Activated CD4-positive, alpha-beta memory T cell treated with anti-CD3 and anti-CD28 coated beads, Interleukin-2, amount 10 ng/mL, durations not matched to agents 7 days and 5 days (primary cell): ENCODE measurements around the gene CAMK2D. TPM values are rescaled to one million over a fixed set of nuclear protein-coding genes. Genes with fewer than 3 reads are reported as not detected.

ENCODE experiments used
- CTCF ChIA-PET: fragments of 350-600 bp; sonication (Branson Sonifier 250); formaldehyde crosslinking; loops from one replicate; lab custom pipeline; 2021; ENCODE audit warnings: antibody characterized with exemption, inconsistent platforms; lab: Charles Lee
- POLR2A ChIA-PET: fragments of 350-600 bp; sonication (Branson Sonifier 250); formaldehyde crosslinking; loops from one replicate; lab custom pipeline; 2021; ENCODE audit warnings: antibody characterized with exemption; lab: Charles Lee
- DNase-seq: peaks from one replicate; pipeline ENCODE4 v3.0.0-alpha.2; 2020
- H3K27ac Mint-ChIP-seq: one replicate; pipeline ENCODE4 v1.8.0; 2021; ENCODE audit warnings: mild to moderate bottlenecking, mixed read lengths
- H3K27me3 Mint-ChIP-seq: one replicate; pipeline ENCODE4 v1.8.0; 2021; ENCODE audit warnings: mixed read lengths
- H3K36me3 Mint-ChIP-seq: one replicate; pipeline ENCODE4 v1.8.0; 2021; ENCODE audit warnings: low read depth, mixed read lengths
- H3K4me1 Mint-ChIP-seq: one replicate; pipeline ENCODE4 v1.8.0; 2021; ENCODE audit warnings: mixed read lengths
- H3K4me3 Mint-ChIP-seq: one replicate; pipeline ENCODE4 v1.8.0; 2021; ENCODE audit warnings: mild to moderate bottlenecking, mixed read lengths
- H3K9me3 Mint-ChIP-seq: one replicate; pipeline ENCODE4 v1.8.0; 2021; ENCODE audit warnings: mixed read lengths
- total RNA-seq, 2 experiments: library from RNA; stranded (reverse); gene quantifications; one replicate each; pipeline ENCODE4 v1.2.3, GENCODE V29; 2021

Gene CAMK2D
- total RNA-seq, 2 experiments from 2014 or later, result 41.7 to 43.0 TPM

GRCh38 chr4:113665036-113665435 is 96.5 kb downstream of the CAMK2D start:
- ChIA-PET CTCF (no interaction called here), POLR2A (no interaction called here)
- Mint-ChIP-seq H3K4me1 (no peaks in the 10 kb centered on the region), H3K9me3 (no peaks in the 10 kb centered on the region), H3K36me3 (peaks cover 10% of the 10 kb centered on the region), H3K4me3 (no peak overlapping the region), H3K27ac (no peak overlapping the region), H3K27me3 (no peaks in the 10 kb centered on the region)
- DNase-seq, result no peak

GRCh38 chr4:113662581-113662980 is 99.0 kb downstream of the CAMK2D start:
- no peaks in the 10 kb centered on the region for H3K9me3 Mint-ChIP-seq
- peaks cover 8% of the 10 kb centered on the region for H3K4me1 Mint-ChIP-seq
- no peak for DNase-seq
- ChIA-PET POLR2A (no interaction called here), CTCF (no interaction called here)
- H3K27me3 Mint-ChIP-seq, result no peaks in the 10 kb centered on the region
- H3K4me3 Mint-ChIP-seq, result no peak overlapping the region
- H3K36me3 Mint-ChIP-seq, result peaks cover 27% of the 10 kb centered on the region
- H3K27ac Mint-ChIP-seq, result no peak overlapping the region

GRCh38 chr4:113659127-113659526 is 102.4 kb downstream of the CAMK2D start:
- POLR2A ChIA-PET, result no interaction called here
- Mint-ChIP-seq H3K4me1 (peaks cover 8% of the 10 kb centered on the region), H3K27me3 (no peaks in the 10 kb centered on the region), H3K4me3 (no peak overlapping the region), H3K27ac (no peak overlapping the region), H3K9me3 (peaks cover 2% of the 10 kb centered on the region), H3K36me3 (peaks cover 37% of the 10 kb centered on the region)
- CTCF ChIA-PET, result no interaction called here
- no peak for DNase-seq

GRCh38 chr4:113657586-113658233 is 103.8 kb downstream of the CAMK2D start:
- Mint-ChIP-seq H3K4me3 (no peak overlapping the region), H3K36me3 (peaks cover 34% of the 10 kb centered on the region), H3K27me3 (no peaks in the 10 kb centered on the region), H3K9me3 (peaks cover 2% of the 10 kb centered on the region), H3K27ac (no peak overlapping the region), H3K4me1 (peaks cover 8% of the 10 kb centered on the region)
- POLR2A ChIA-PET, result no interaction called here
- CTCF ChIA-PET, result no interaction called here
- DNase-seq, result no peak

GRCh38 chr4:113653871-113654270 is 107.7 kb downstream of the CAMK2D start:
- POLR2A ChIA-PET, result no interaction called here
- DNase-seq, result no peak
- Mint-ChIP-seq H3K4me1 (peaks cover 10% of the 10 kb centered on the region), H3K27ac (no peak overlapping the region), H3K27me3 (no peaks in the 10 kb centered on the region), H3K9me3 (peaks cover 2% of the 10 kb centered on the region), H3K4me3 (no peak overlapping the region), H3K36me3 (peaks cover 22% of the 10 kb centered on the region)
- CTCF ChIA-PET, result no interaction called here

- peaks cover 6% of the 10 kb centered on the region for H3K36me3 Mint-ChIP-seq
- no peaks in the 10 kb centered on the region for H3K9me3 Mint-ChIP-seq
- no peaks in the 10 kb centered on the region for H3K27me3 Mint-ChIP-seq
- CTCF ChIA-PET, result interaction anchor here (1.2 kb wide), 1 partner anchor 10 kb away, joined by 3 read pairs; no protein-coding TSS in a partner anchor
- no peak overlapping the region for H3K27ac Mint-ChIP-seq
- DNase-seq, result no peak
- H3K4me3 Mint-ChIP-seq, result no peak overlapping the region
- H3K4me1 Mint-ChIP-seq, result peaks cover 21% of the 10 kb centered on the region
- POLR2A ChIA-PET, result interaction anchor here (0.6 kb wide), 1 partner anchor 259 kb away, joined by 3 read pairs; no protein-coding TSS in a partner anchor
Observed at GRCh38 chr4:113646442-113646822, 115.1 kb downstream of the CAMK2D start.

GRCh38 chr4:113645771-113646441 is 115.6 kb downstream of the CAMK2D start:
- ChIA-PET CTCF (interaction anchor here (2.1 kb wide), 1 partner anchor 10 kb away, joined by 7 read pairs; no protein-coding TSS in a partner anchor), POLR2A (interaction anchor here (0.6 kb wide), 2 partner anchors 81 to 260 kb away, joined by 3 read pairs; no protein-coding TSS in a partner anchor)
- no peaks in the 10 kb centered on the region for H3K27me3 Mint-ChIP-seq
- H3K36me3 Mint-ChIP-seq, result peaks cover 6% of the 10 kb centered on the region
- H3K4me3 Mint-ChIP-seq, result no peak overlapping the region
- H3K9me3 Mint-ChIP-seq, result no peaks in the 10 kb centered on the region
- H3K4me1 Mint-ChIP-seq, result peaks cover 21% of the 10 kb centered on the region
- DNase-seq, result no peak
- H3K27ac Mint-ChIP-seq, result no peak overlapping the region

GRCh38 chr4:113645288-113645687 is 116.2 kb downstream of the CAMK2D start:
- Mint-ChIP-seq H3K9me3 (no peaks in the 10 kb centered on the region), H3K36me3 (peaks cover 6% of the 10 kb centered on the region), H3K27me3 (no peaks in the 10 kb centered on the region), H3K27ac (no peak overlapping the region), H3K4me3 (no peak overlapping the region), H3K4me1 (peaks cover 21% of the 10 kb centered on the region)
- CTCF ChIA-PET, result interaction anchor here (2.1 kb wide), 1 partner anchor 9 kb away, joined by 7 read pairs; no protein-coding TSS in a partner anchor
- POLR2A ChIA-PET, result interaction anchor here (0.6 kb wide), 1 partner anchor 80 kb away, joined by 3 read pairs; no protein-coding TSS in a partner anchor
- DNase-seq, result no peak

GRCh38 chr4:113644398-113644797 is 117.1 kb downstream of the CAMK2D start:
- no peak for DNase-seq
- Mint-ChIP-seq H3K27ac (no peak overlapping the region), H3K9me3 (no peaks in the 10 kb centered on the region), H3K4me1 (peaks cover 29% of the 10 kb centered on the region), H3K4me3 (no peak overlapping the region), H3K27me3 (no peaks in the 10 kb centered on the region), H3K36me3 (peaks cover 6% of the 10 kb centered on the region)
- ChIA-PET POLR2A (interaction anchor here (1.2 kb wide), 1 partner anchor 117 kb away, joined by 3 read pairs; no protein-coding TSS in a partner anchor), CTCF (interaction anchor here (0.6 to 2.1 kb wide), 2 partner anchors 8 to 43 kb away, joined by 3 to 7 read pairs; no protein-coding TSS in a partner anchor)

- Mint-ChIP-seq H3K4me3 (no peak overlapping the region), H3K4me1 (peaks cover 34% of the 10 kb centered on the region), H3K27ac (no peak overlapping the region), H3K27me3 (no peaks in the 10 kb centered on the region), H3K36me3 (peaks cover 3% of the 10 kb centered on the region), H3K9me3 (no peaks in the 10 kb centered on the region)
- ChIA-PET CTCF (no interaction called here), POLR2A (interaction anchor here (1.2 kb wide), 1 partner anchor 117 kb away, joined by 3 read pairs; no protein-coding TSS in a partner anchor)
- no peak for DNase-seq
Observed at GRCh38 chr4:113643505-113643904, 118.0 kb downstream of the CAMK2D start.

- Mint-ChIP-seq H3K9me3 (no peaks in the 10 kb centered on the region), H3K36me3 (peaks cover 10% of the 10 kb centered on the region), H3K27ac (no peak overlapping the region), H3K27me3 (no peaks in the 10 kb centered on the region), H3K4me3 (no peak overlapping the region), H3K4me1 (peaks cover 50% of the 10 kb centered on the region)
- CTCF ChIA-PET, result no interaction called here
- POLR2A ChIA-PET, result no interaction called here
- DNase-seq, result no peak
Observed at GRCh38 chr4:113641025-113641431, 120.5 kb downstream of the CAMK2D start.

- H3K9me3 Mint-ChIP-seq, result no peaks in the 10 kb centered on the region
- no peak overlapping the region for H3K4me3 Mint-ChIP-seq
- peaks cover 42% of the 10 kb centered on the region for H3K4me1 Mint-ChIP-seq
- no peak for DNase-seq
- H3K27ac Mint-ChIP-seq, result no peak overlapping the region
- CTCF ChIA-PET, result no interaction called here
- no peaks in the 10 kb centered on the region for H3K27me3 Mint-ChIP-seq
- peaks cover 11% of the 10 kb centered on the region for H3K36me3 Mint-ChIP-seq
- POLR2A ChIA-PET, result interaction anchor here (1.9 kb wide), 1 partner anchor 121 kb away, joined by 7 read pairs; no protein-coding TSS in a partner anchor
Observed at GRCh38 chr4:113639326-113639725, 122.2 kb downstream of the CAMK2D start.

- ChIA-PET POLR2A (interaction anchor here (1.1 to 1.9 kb wide), 2 partner anchors 122 to 124 kb away, joined by 4 to 7 read pairs; no protein-coding TSS in a partner anchor), CTCF (interaction anchor here (1.5 kb wide), 1 partner anchor 91 kb away, joined by 3 read pairs; no protein-coding TSS in a partner anchor)
- DNase-seq, result no peak
- no peak overlapping the region for H3K4me3 Mint-ChIP-seq
- H3K36me3 Mint-ChIP-seq, result peaks cover 11% of the 10 kb centered on the region
- H3K9me3 Mint-ChIP-seq, result no peaks in the 10 kb centered on the region
- H3K27ac Mint-ChIP-seq, result no peak overlapping the region
- H3K27me3 Mint-ChIP-seq, result no peaks in the 10 kb centered on the region
- H3K4me1 Mint-ChIP-seq, result peaks cover 44% of the 10 kb centered on the region
Observed at GRCh38 chr4:113638562-113638832, 123.0 kb downstream of the CAMK2D start.
